ENCODE data around the gene DOK4. TPM values are rescaled to one million over a fixed set of nuclear protein-coding genes. Genes with fewer than 3 reads are reported as not detected.

Gene DOK4
- total and polyA plus RNA-seq, 11 donors: 5.9 to 14.8 (median 7.7) TPM

- H3K27me3 ChIP-seq: no peaks in the 10 kb centered on the region
- WGBS, 4 donors: 72 to 80% (median 75%) methylated on average over 5 of the region's 5 CpGs
- H3K4me1 ChIP-seq: no peaks in the 10 kb centered on the region
- TF ChIP-seq POLR2A (IDR thresholded peaks at IDR 0.05) (no peak), CTCF (IDR thresholded peaks at IDR 0.05) (no peak)
- DNase-seq (no peak), ATAC-seq (no peak)
- H3K4me3 ChIP-seq: no peak overlapping the region
- H3K27ac ChIP-seq: no peak overlapping the region
- intact Hi-C loops (cut with DNase I): no loop called here
- H3K9me3 ChIP-seq: no peaks in the 10 kb centered on the region
- peaks cover 0 to 94% (median 90%) of the 10 kb centered on the region in 9 donors for H3K36me3 ChIP-seq
Measured at GRCh38 chr16:57430955-57431354, 55.3 kb downstream of the DOK4 start.

GRCh38 chr16:57427824-57428223 is 58.5 kb downstream of the DOK4 start:
- no peak overlapping the region for H3K27ac ChIP-seq
- peaks cover 0 to 62% (median 58%) of the 10 kb centered on the region in 9 donors for H3K36me3 ChIP-seq
- H3K27me3 ChIP-seq: no peaks in the 10 kb centered on the region
- no peaks in the 10 kb centered on the region for H3K9me3 ChIP-seq
- DNase-seq (no peak), ATAC-seq (no peak)
- TF ChIP-seq CTCF (IDR thresholded peaks at IDR 0.05) (no peak), POLR2A (IDR thresholded peaks at IDR 0.05) (no peak)
- H3K4me1 ChIP-seq: peaks cover 0 to 18% (median 10%) of the 10 kb centered on the region in 12 donors
- no peak overlapping the region for H3K4me3 ChIP-seq
- intact Hi-C loops (cut with DNase I): loop anchor here in 3 of 10 donors (5.0 to 10.0 kb wide), 2 partner anchors 89 to 343 kb away; no protein-coding TSS in a partner anchor

GRCh38 chr16:57427307-57427706 is 59.0 kb downstream of the DOK4 start:
- Histone ChIP-seq H3K4me3 (no peak overlapping the region), H3K27ac (no peak overlapping the region), H3K36me3 (peaks cover 0 to 57% (median 53%) of the 10 kb centered on the region in 9 donors), H3K27me3 (no peaks in the 10 kb centered on the region), H3K4me1 (peaks cover 0 to 22% (median 13%) of the 10 kb centered on the region in 12 donors), H3K9me3 (no peaks in the 10 kb centered on the region)
- ATAC-seq: no peak
- WGBS, 4 donors: 70 to 77% (median 74%) methylated on average over 8 of the region's 8 CpGs
- no peak for DNase-seq
- TF ChIP-seq CTCF (IDR thresholded peaks at IDR 0.05) (no peak), POLR2A (IDR thresholded peaks at IDR 0.05) (no peak)
- intact Hi-C loops (cut with DNase I): loop anchor here in 3 of 10 donors (5.0 to 10.0 kb wide), 2 partner anchors 90 to 343 kb away; no protein-coding TSS in a partner anchor

DNA sequence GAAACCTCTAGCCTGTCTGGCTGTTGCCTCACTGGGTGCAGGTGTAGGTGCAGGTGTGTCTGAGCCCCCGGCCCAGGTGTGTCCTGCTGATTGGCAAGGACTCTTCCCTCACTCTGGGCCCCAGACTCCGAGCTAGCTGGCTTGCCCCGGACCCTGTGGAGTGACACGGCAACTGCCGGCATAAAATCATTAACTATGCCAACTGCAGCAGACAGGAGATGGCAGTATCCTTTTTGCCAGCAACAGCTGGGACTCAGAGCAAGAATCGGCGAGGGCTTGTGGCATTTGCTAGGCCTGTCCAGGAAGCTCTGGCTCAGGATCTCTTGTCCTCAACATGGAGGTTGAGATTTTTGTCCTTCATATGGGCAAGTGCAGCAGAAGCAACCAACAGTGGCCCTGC is 59.9 kb downstream of the DOK4 start:
- 85 to 96% (median 90%) methylated on average over 5 to 7 of the region's 7 CpGs for WGBS, 4 donors
- ATAC-seq (peak in 1 of 4 donors; percentile 18), DNase-seq (no peak)
- Histone ChIP-seq H3K36me3 (peaks cover 0 to 48% (median 44%) of the 10 kb centered on the region in 9 donors), H3K27me3 (no peaks in the 10 kb centered on the region), H3K4me1 (peaks cover 0 to 29% (median 19%) of the 10 kb centered on the region in 12 donors), H3K9me3 (no peaks in the 10 kb centered on the region), H3K4me3 (no peak overlapping the region), H3K27ac (no peak overlapping the region)
- TF ChIP-seq POLR2A (IDR thresholded peaks at IDR 0.05) (no peak), CTCF (IDR thresholded peaks at IDR 0.05) (no peak)
- intact Hi-C loops (cut with DNase I): loop anchor here in 3 of 10 donors (5.0 to 10.0 kb wide), 2 partner anchors 91 to 342 kb away; no protein-coding TSS in a partner anchor

Measured in heart left ventricle (tissue), 16 donors.